Natural killer cell (primary cell): ENCODE results near the gene ZNF488. TPM values are rescaled to one million over a fixed set of nuclear protein-coding genes. Genes with fewer than 3 reads are reported as not detected.

ENCODE experiments used
- ATAC-seq, 3 donors: fragments of 150-1000 bp in 2 of 3; fragments of 200-7000 bp in 1 of 3; cut with Tn5 transposase; 1 replicate in 1 of 3; 2 replicates in 2 of 3; pipeline ENCODE4 v1.10.0; 2021; ENCODE audit warnings: mild to moderate bottlenecking in 2 of 3, moderate library complexity in 2 of 3
- DNase-seq, 2 donors: peaks; one replicate each; pipeline versions ENCODE4 v3.0.0 to v3.0.0-alpha.2; 2013 to 2021; ENCODE audit warnings: mixed read lengths in 1 of 2
- H3K27ac ChIP-seq: one replicate; pipeline ENCODE4 v1.5.1; 2013; ENCODE audit warnings: mild to moderate bottlenecking, low read length
- H3K27me3 ChIP-seq: one replicate; pipeline ENCODE4 v1.6.1; 2013; ENCODE audit warnings: low read length; ENCODE audit not compliant: control insufficient read depth, insufficient read depth
- H3K36me3 ChIP-seq: one replicate; pipeline ENCODE4 v1.6.1; 2013; ENCODE audit warnings: low read length; ENCODE audit not compliant: control insufficient read depth, insufficient read depth
- H3K4me1 ChIP-seq: one replicate; pipeline ENCODE4 v1.6.1; 2013; ENCODE audit warnings: low read length; ENCODE audit not compliant: control insufficient read depth, insufficient read depth
- H3K4me3 ChIP-seq: one replicate; pipeline ENCODE4 v1.5.1; 2013; ENCODE audit warnings: low read length
- H3K9me3 ChIP-seq: one replicate; pipeline ENCODE4 v1.6.1; 2013; ENCODE audit warnings: low read length; ENCODE audit not compliant: control insufficient read depth, insufficient read depth
- H3K27ac Mint-ChIP-seq, 2 donors: one replicate each; pipeline ENCODE4 v1.8.0; 2022; ENCODE audit warnings: mild to moderate bottlenecking in 2 of 2, mixed read lengths in 2 of 2, moderate library complexity in 1 of 2
- H3K27me3 Mint-ChIP-seq, 2 donors: one replicate each; pipeline ENCODE4 v1.8.0; 2022; ENCODE audit warnings: low read depth in 2 of 2, mixed read lengths in 2 of 2
- H3K36me3 Mint-ChIP-seq: one replicate; pipeline ENCODE4 v1.8.0; 2022; ENCODE audit warnings: mixed read lengths
- H3K4me1 Mint-ChIP-seq, 2 donors: one replicate each; pipeline ENCODE4 v1.8.0; 2022; ENCODE audit warnings: mixed read lengths in 2 of 2
- H3K4me3 Mint-ChIP-seq: one replicate; pipeline ENCODE4 v1.8.0; 2022; ENCODE audit warnings: mild to moderate bottlenecking, moderate library complexity, mixed read lengths
- H3K9me3 Mint-ChIP-seq, 2 donors: one replicate each; pipeline ENCODE4 v1.8.0; 2022; ENCODE audit warnings: mixed read lengths in 2 of 2
- WGBS: methylation state at CpG from one replicate; pipeline ENCODE4 v1.1.7; 2013; ENCODE audit warnings: missing lambda C conversion rate; ENCODE audit not compliant: insufficient coverage; 5-methylcytosine and 5-hydroxymethylcytosine counted together
- intact Hi-C: fragments of 100-400 bp; cut with micrococcal nuclease; formaldehyde crosslinking; loops from one replicate; pipeline ENCODE4 v1.14.2; 2022
- total RNA-seq, 4 donors: library from RNA; stranded (reverse); fragments of 120-200 nt in 1 of 4; gene quantifications; one replicate each; pipeline versions ENCODE4 v1.2.3 to v1.2.4, GENCODE V29; 2013 to 2022
- TF ChIP-seq, protein P1 (sequence below): fragments of 200-600 bp; IDR thresholded peaks from one replicate; pipeline ENCODE4 v1.8.0; 2022; ENCODE audit warnings: antibody characterized with exemption

Gene ZNF488
- total RNA-seq, 3 donors from 2014 or later (not counting 1 experiment from before 2014, with no cell fraction given) = not detected

GRCh38 chr10:47351899-47352815 is 31.9 kb downstream of the ZNF488 start:
- no peak overlapping the region for H3K4me3 ChIP-seq
- H3K36me3 Mint-ChIP-seq = no peaks in the 10 kb centered on the region
- H3K4me3 Mint-ChIP-seq = no peak overlapping the region
- H3K36me3 ChIP-seq = no peaks in the 10 kb centered on the region
- intact Hi-C loops = no loop called here
- H3K27me3 Mint-ChIP-seq = no peaks in the 10 kb centered on the region
- TF ChIP-seq, protein P1, sequence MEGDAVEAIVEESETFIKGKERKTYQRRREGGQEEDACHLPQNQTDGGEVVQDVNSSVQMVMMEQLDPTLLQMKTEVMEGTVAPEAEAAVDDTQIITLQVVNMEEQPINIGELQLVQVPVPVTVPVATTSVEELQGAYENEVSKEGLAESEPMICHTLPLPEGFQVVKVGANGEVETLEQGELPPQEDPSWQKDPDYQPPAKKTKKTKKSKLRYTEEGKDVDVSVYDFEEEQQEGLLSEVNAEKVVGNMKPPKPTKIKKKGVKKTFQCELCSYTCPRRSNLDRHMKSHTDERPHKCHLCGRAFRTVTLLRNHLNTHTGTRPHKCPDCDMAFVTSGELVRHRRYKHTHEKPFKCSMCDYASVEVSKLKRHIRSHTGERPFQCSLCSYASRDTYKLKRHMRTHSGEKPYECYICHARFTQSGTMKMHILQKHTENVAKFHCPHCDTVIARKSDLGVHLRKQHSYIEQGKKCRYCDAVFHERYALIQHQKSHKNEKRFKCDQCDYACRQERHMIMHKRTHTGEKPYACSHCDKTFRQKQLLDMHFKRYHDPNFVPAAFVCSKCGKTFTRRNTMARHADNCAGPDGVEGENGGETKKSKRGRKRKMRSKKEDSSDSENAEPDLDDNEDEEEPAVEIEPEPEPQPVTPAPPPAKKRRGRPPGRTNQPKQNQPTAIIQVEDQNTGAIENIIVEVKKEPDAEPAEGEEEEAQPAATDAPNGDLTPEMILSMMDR = no peak
- H3K4me1 Mint-ChIP-seq = no peaks in the 10 kb centered on the region
- ATAC-seq (no peak), DNase-seq (no peak)
- no peaks in the 10 kb centered on the region for H3K4me1 ChIP-seq
- 82% methylated on average over 13 of the region's 14 CpGs for WGBS
- H3K27ac Mint-ChIP-seq = no peak overlapping the region
- H3K9me3 Mint-ChIP-seq = no peaks in the 10 kb centered on the region
- H3K9me3 ChIP-seq = no peaks in the 10 kb centered on the region
- H3K27ac ChIP-seq = no peak overlapping the region
- no peaks in the 10 kb centered on the region for H3K27me3 ChIP-seq

DNA sequence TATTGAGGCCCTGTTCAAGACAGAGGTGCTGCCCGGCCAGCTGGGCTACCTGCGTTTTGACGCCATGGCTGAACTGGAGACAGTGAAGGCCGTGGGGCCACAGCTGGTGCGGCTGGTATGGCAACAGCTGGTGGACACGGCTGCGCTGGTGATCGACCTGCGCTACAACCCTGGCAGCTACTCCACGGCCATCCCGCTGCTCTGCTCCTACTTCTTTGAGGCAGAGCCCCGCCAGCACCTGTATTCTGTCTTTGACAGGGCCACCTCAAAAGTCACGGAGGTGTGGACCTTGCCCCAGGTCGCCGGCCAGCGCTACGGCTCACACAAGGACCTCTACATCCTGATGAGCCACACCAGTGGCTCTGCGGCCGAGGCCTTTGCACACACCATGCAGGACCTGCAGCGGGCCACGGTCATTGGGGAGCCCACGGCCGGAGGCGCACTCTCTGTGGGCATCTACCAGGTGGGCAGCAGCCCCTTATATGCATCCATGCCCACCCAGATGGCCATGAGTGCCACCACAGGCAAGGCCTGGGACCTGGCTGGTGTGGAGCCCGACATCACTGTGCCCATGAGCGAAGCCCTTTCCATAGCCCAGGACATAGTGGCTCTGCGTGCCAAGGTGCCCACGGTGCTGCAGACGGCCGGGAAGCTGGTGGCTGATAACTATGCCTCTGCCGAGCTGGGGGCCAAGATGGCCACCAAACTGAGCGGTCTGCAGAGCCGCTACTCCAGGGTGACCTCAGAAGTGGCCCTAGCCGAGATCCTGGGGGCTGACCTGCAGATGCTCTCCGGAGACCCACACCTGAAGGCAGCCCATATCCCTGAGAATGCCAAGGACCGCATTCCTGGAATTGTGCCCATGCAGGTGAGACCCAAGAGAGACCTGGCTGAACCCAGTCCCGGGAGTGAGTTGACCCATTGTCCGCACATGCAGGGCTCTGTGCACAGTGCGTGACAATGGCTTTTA is 33.1 kb downstream of the ZNF488 start:
- no peaks in the 10 kb centered on the region for H3K4me1 ChIP-seq
- intact Hi-C loops = no loop called here
- no peak overlapping the region for H3K4me3 ChIP-seq
- Mint-ChIP-seq H3K27me3 (peaks cover 0 to 6% of the 10 kb centered on the region in 2 donors), H3K36me3 (no peaks in the 10 kb centered on the region), H3K4me1 (no peaks in the 10 kb centered on the region), H3K27ac (no peak overlapping the region), H3K4me3 (no peak overlapping the region), H3K9me3 (no peaks in the 10 kb centered on the region)
- DNase-seq (no peak), ATAC-seq (no peak)
- 91% methylated on average over 39 of the region's 39 CpGs for WGBS
- H3K36me3 ChIP-seq = no peaks in the 10 kb centered on the region
- H3K9me3 ChIP-seq = no peaks in the 10 kb centered on the region
- H3K27me3 ChIP-seq = no peaks in the 10 kb centered on the region
- TF ChIP-seq, protein P1 = no peak
- H3K27ac ChIP-seq = no peak overlapping the region

GRCh38 chr10:47349941-47350371 is 34.1 kb downstream of the ZNF488 start:
- Histone ChIP-seq H3K4me1 (no peaks in the 10 kb centered on the region), H3K4me3 (no peak overlapping the region), H3K9me3 (no peaks in the 10 kb centered on the region), H3K27me3 (no peaks in the 10 kb centered on the region), H3K27ac (no peak overlapping the region), H3K36me3 (no peaks in the 10 kb centered on the region)
- Mint-ChIP-seq H3K27me3 (peaks cover 0 to 6% of the 10 kb centered on the region in 2 donors), H3K27ac (no peak overlapping the region), H3K36me3 (no peaks in the 10 kb centered on the region), H3K4me3 (no peak overlapping the region), H3K4me1 (no peaks in the 10 kb centered on the region), H3K9me3 (no peaks in the 10 kb centered on the region)
- no peak for DNase-seq
- intact Hi-C loops = no loop called here
- TF ChIP-seq, protein P1 = no peak
- 94% methylated on average over 31 of the region's 31 CpGs for WGBS
- no peak for ATAC-seq
